T-helper 9 cell (primary cell): ENCODE measurements around the gene CNTN6.

ENCODE experiments used
- DNase-seq: peaks from one replicate; pipeline ENCODE4 v3.0.0-alpha.2; 2020
- total RNA-seq, 2 donors: gene quantifications; one replicate each; lab custom pipeline; 2026; lab: John Stamatoyannopoulos, UW

The CNTN6 gene
- total RNA-seq, result 0 reads per million in 2 donors

- DNase-seq, result no peak
Observed at GRCh38 chr3:1092771-1093170, at the start of gene CNTN6. TSS of gene CNTN6 (plus strand) at chr3:1093024. CDS start at chr3:1148009, 54,985 bp downstream.

GRCh38 chr3:1048558-1048957 is 44.3 kb upstream of the CNTN6 start:
- no peak for DNase-seq

GRCh38 chr3:1055870-1056269 is 37.0 kb upstream of the CNTN6 start:
- no peak for DNase-seq

- no peak for DNase-seq
Observed at GRCh38 chr3:1056744-1057143, 36.1 kb upstream of the CNTN6 start.

- DNase-seq, result no peak
Observed at GRCh38 chr3:1057436-1057835, 35.4 kb upstream of the CNTN6 start.

- no peak for DNase-seq
Observed at GRCh38 chr3:1068985-1069384, 23.8 kb upstream of the CNTN6 start.

- DNase-seq, result no peak
Observed at GRCh38 chr3:1072041-1072440, 20.8 kb upstream of the CNTN6 start.

GRCh38 chr3:1079662-1080061 is 13.2 kb upstream of the CNTN6 start:
- no peak for DNase-seq

- no peak for DNase-seq
Observed at GRCh38 chr3:1082108-1082507, 10.7 kb upstream of the CNTN6 start.

GRCh38 chr3:1087066-1087560 is 5.7 kb upstream of the CNTN6 start:
- no peak for DNase-seq

GRCh38 chr3:1088503-1088902 is 4.3 kb upstream of the CNTN6 start:
- DNase-seq, result no peak

GRCh38 chr3:1091286-1091685 is 1.5 kb upstream of the CNTN6 start:
- no peak for DNase-seq

GRCh38 chr3:1092061-1092460 is 763 bp upstream of the CNTN6 start:
- DNase-seq, result no peak

GRCh38 chr3:1093217-1093616 is 393 bp downstream of the CNTN6 start:
- no peak for DNase-seq

GRCh38 chr3:1103525-1103924 is 10.7 kb downstream of the CNTN6 start:
- no peak for DNase-seq

GRCh38 chr3:1117843-1118473 is 25.1 kb downstream of the CNTN6 start:
- DNase-seq, result no peak

- DNase-seq, result no peak
Observed at GRCh38 chr3:1131166-1131565, 38.3 kb downstream of the CNTN6 start.

GRCh38 chr3:1135194-1135593 is 42.4 kb downstream of the CNTN6 start:
- DNase-seq, result no peak

GRCh38 chr3:1138036-1138435 is 45.2 kb downstream of the CNTN6 start:
- no peak for DNase-seq

- no peak for DNase-seq
Observed at GRCh38 chr3:1139071-1139470, 46.2 kb downstream of the CNTN6 start.

GRCh38 chr3:1147326-1147725 is 54.5 kb downstream of the CNTN6 start:
- DNase-seq, result no peak

GRCh38 chr3:1147819-1148218 is 55.0 kb downstream of the CNTN6 start:
- DNase-seq, result no peak

- no peak for DNase-seq
Observed at GRCh38 chr3:1164101-1164500, 71.3 kb downstream of the CNTN6 start.

- DNase-seq, result no peak
Observed at GRCh38 chr3:1171320-1171719, 78.5 kb downstream of the CNTN6 start.

GRCh38 chr3:1172644-1173043 is 79.8 kb downstream of the CNTN6 start:
- no peak for DNase-seq
